NCI-H524 (cell line): Measurements from ENCODE around the gene INCA1.

Experiments used
- DNase-seq, 2 experiments: peaks; one replicate each; lab custom pipeline; 2025; lab: John Stamatoyannopoulos, UW

INCA1 gene

DNA sequence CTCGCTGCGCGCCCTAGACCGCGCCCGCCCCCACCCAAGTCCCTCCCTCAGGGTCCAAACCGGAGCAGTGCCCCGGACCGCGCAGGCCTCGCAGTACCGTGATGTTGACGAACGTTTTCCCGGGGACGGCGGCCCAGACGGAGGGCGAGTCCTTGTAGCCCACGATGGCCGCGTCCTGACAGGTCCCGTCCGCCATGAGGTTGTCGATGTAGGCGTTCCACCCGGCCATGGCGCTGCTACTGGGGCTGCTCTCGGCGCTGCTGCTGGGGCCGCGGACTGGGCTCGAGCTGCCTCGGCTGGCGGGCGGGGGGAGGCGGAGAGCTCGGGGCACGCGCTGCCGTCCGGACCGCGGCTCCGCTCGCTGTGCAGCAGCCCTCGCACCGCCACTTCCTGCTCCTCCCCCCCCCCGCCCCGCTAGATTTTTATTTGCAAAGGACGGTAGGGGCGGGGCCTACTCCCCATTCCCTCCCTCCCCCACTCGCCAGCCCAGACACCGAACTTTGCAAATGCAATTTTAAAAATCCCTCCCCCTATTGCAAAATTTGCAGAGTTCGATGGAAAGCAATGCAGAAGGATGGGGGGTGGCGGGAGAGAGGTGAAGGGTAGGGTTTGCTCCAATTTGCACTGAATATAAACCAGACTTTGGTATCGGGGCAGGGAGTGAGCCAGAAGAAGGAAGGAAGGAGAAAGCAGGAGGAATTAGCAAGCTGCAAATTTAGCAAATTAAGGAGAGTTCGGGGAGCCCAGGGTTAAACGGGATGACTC lies 49.0 kb downstream of the INCA1 start, which contains the start of gene PFN1:
PFN1 (minus strand) TSS at position 365 of the 765 bp plus-strand sequence; CDS start at position 229, 136 bp downstream.
- DNase-seq, result peak; percentile 69 to 79

DNA sequence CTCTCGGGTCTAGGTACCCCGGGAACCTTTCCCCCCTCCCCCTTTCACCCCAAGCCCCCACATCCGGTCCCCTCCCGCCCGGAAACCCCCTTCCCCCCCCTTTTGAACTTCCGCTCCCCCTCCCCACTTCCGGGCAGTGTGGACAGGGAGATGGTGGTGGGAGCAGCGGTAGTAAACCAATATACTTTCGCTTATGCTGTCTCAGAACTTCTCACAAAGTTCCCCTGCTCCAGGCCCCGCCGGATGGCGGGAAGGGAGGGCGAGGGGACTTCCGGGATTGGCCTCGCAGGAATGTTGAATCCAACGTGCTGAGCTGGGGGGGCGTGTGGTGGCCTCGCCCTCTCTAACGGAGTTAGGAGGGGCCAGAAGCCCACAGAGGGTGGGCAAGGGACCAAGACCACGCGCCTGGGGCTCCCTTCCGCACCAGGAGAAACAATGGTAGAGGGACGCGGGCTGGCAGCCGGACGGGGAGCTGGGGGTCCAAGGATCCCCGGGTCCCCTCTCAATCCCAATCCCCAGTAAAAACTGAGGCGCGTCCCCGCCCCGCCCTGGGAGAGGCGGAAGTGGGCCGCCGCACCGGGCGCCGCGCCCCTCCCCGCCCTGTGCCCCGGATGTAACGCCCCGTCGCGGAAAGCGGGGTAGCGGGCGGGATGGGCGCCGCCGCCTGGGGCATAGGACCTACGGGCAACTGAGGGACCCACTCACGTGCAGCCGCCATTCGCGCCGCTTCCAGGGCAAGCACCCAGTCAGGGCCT lies 49.7 kb downstream of the INCA1 start:
- peak in 1 of 2 experiments; percentile 42 for DNase-seq

DNA sequence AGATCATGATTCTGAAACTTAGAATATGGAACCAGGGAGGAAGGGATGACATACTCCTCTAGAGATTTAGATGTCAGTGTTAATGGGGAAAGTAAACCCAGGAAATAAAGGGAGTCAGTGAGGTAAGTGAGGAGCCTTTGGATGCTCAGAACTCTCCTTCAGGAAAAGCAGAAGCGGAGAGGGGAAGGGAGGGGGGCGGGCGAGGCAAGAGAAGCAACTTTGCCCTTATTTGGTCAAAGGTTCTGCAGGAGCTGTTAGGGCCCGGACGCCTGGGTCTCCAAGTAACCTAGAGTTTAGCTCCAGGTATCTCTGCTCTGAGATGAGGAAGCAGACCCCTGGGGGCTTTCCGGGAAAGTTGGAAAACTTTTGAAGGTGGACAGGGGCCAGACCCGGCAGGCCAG lies 50.3 kb downstream of the INCA1 start:
- no peak for DNase-seq

DNA sequence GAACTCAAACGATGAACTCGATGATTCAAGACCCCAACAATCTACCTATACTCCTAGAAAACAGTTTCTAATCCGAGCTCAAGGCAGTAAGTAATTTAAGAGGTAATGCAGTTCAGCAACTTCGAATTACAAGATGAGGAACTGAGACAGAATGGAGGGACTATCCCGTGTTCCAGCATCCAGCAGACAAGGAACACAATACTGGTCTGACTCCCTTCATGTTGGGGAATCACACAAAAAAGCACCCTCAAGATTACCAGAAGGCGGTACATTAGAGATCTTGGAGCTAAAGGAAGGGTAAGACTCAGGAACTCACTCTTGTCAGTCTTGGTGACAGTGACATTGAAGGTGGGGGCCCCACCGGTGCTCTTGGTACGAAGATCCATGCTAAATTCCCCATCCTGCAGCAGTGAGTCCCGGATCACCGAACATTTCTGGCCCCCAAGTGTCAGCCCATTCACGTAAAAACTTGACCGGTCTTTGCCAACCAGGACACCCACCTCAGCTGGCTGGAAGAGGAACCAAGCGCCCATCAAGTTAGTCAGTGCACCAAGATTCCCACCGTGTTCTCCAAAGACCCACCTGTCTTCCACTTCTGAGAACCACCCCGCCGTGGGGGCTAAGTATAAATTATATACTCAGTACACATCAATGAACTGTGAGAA lies 50.9 kb downstream of the INCA1 start:
- DNase-seq, result no peak

DNA sequence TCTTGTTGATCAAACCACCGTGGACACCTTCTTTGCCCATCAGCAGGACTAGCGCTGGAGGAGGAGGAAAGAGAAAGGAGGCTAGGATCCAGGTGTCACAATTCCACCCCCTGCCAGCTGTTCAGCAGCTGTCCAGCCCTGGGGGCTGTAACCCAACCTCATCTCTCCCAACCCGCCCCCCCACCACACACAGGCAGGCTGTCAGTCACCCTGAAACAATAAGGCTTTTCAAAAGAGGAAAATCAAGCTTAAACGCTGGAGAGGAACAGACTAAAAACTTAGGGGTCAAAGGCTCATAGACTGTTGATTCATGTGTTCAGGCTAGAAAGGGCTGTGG lies 51.4 kb downstream of the INCA1 start:
- no peak for DNase-seq

DNA sequence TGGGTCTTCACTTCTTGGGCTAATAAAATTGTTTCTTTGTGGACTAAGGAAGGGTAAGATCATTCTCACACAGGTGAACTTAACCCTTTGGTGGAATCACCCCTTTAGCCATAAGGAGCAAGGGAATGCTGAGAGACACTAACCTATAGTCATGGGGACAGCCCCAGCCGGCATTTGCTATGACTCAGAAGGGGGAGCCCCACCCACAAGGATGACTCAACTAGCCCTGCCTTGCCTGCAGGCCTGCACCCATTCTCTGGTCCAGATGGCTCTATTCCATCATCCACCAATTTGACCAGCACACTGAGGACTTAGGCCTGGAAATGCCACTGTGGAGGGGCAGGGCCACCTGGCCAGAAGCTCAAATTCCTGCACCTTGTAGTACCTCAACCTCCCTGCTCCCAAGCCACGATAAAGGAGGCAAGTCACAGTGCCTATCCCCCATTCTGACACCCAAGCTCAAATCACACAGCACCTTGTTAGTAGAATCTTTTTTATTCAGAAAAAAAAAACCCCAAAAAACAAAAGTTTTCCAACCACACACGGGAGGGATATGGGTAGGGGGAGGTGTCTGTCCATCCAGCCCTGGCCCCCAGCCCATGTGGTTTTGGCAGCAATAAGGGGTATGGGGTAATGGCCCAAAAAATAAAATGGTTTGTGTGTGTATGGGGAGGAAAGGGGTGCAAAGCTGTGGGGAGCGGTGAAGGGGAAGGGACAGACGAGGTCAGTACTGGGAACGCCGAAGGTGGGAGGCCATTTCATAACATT lies 52.0 kb downstream of the INCA1 start:
- DNase-seq, result no peak

DNA sequence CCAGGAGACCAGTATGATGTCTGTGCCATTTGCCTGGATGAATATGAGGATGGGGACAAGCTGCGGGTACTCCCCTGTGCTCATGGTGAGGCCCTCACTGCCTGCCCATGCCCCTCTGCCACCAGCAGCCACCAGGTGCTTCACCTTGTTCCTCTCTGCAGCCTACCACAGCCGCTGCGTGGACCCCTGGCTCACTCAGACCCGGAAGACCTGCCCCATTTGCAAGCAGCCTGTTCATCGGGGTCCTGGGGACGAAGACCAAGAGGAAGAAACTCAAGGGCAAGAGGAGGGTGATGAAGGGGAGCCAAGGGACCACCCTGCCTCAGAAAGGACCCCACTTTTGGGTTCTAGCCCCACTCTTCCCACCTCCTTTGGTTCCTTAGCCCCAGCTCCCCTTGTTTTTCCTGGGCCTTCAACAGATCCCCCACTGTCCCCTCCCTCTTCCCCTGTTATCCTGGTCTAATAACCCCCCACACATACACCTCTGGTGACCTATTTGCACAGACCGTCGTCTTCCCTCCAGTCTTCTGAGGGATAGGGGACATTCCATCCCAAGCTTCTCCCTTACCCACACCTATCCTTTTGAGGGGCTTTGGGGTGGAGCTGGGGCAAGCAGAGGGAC lies 52.7 kb downstream of the INCA1 start:
- no peak for DNase-seq

DNA sequence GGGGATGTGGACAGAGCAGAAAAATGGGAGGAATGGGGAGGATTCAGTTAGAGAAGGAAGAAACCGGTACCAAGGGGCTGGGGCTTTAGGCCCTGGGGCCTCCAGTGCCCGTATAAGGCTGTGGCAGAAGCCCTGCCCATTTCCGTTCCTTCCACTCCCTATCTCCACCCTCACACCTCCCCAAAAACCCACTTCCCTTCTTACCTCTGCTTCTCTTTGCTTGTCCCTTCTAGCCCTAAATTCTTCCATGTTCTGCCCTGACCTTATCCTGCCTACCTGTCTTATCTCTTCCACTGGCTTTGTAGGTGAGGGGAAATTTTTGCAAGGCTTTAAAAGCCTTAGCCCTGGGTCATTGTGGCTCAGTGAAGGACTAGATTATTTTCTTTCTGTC lies 53.2 kb downstream of the INCA1 start:
- DNase-seq, result no peak

DNA sequence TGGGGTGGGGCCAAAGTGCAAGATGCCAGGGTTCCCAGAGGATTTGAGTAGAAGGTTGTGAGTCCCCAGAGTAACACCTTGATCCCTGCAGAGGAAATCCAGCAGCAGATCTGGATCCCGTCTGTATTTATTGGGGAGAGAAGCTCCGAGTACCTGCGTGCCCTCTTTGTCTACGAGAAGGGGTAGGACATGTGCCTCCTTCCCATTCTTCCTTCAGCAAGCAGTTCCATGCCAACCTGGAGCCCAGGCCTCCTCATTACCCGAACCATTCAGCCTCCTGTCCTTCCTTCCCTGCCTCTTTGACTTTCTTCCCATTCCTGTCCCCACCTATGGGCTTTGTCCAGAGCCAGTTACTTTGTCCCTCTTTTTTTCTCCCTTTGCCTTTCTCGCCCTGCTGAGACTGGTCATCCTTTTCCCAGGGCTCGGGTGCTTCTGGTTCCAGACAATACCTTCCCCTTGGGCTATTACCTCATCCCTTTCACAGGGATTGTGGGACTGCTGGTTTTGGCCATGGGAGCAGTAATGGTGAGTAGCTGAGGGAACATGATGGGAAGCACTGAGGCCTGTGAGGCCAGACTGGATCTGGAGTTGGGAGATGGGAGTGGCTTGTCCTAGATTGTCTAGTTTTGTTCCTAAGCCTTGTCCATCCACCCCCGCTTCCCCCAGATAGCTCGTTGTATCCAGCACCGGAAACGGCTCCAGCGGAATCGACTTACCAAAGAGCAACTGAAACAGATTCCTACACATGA lies 54.4 kb downstream of the INCA1 start:
- no peak for DNase-seq

DNA sequence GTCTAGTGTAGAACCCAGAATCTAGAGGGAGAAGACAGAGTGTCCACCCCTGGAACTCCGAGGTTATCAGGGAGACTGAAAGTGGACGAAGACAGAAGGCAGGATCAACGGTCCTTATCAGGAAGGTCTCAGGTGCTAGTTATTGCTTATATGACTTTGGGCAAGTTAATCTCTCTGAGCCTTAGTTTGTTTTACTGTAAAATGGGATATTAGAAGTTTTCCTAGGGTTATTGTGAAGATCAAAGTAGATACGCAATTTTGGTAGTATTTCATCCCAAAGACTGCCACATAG lies 56.1 kb downstream of the INCA1 start:
- no peak for DNase-seq

DNA sequence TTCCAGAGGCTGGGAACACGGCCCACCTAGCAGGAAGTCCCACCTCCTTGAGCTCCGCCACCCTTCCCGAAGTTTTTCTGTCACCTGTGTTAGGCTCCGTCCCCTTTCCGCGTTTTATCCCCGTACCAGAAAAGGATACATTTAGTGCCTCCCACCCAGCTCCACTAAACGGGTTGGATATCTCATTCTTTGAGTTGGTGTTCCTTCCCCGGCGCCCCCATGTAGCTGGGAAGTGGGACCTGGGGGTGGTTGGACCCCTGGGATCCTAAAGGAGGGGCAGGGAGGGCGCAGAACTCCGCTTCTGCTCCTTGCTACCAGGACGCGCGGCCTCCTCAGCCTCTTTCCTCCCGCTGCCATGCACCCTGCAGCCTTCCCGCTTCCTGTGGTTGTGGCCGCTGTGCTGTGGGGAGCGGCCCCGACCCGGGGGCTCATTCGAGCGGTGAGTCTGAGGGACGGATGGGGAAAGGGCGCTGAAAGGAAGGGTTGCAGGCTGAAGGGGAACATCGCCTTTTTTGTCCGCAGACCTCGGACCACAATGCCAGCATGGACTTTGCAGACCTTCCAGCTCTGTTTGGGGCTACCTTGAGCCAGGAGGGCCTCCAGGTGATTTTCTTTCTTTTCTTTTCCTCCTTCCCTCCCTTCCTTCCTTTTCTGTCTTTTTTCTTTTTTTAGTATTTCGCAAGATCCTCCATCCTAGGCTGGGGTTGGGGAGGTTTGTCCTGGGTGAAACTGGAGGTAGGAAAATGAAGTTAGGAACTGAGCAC lies 56.6 kb downstream of the INCA1 start:
- DNase-seq, result no peak

DNA sequence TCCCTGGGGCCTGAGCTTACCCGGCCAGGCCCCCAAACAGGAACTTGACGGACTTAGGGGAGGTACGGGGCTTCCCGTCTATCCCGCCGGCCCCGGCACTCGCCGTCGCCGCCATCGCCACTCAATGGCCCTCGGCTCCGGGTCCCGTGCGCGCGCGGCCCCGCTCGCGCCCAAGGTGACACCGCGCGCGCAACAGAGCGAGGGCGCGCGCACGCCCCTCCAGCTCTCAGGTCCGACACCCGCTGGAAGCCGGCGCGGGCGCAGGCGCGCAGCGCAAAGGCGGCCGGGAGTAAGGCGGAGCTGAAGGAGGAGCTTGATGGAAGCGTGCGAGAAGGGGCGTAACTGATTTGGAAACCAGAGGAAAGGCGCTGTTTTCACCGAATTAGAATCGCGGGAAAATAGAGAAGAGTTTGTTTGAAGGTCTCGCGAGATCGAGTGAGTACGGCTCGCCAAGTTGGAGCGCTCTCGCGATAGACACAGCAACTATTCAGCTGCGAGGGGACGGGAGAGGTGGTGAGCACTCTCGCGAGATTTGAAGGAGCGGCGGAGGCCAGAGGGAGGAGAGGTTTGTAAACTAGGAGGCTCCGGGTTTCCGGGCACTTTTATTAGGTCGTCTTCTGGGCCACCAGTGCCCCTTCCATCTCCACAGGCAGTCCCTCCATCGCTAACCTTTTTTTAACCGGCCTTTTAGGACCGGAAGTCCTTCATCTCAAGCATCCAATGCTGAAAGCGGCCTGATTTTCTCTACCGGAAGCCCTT lies 57.3 kb downstream of the INCA1 start, which contains the start of the genes RNF167 and SLC25A11:
RNF167 (plus strand) TSS at position 473 of the 759 bp plus-strand sequence. CDS start 642 bp downstream, outside the sequence.
SLC25A11 (minus strand) TSS at position 251 of the 759 bp plus-strand sequence; CDS start at position 115, 136 bp downstream.
- DNase-seq, result peak; percentile 99

DNA sequence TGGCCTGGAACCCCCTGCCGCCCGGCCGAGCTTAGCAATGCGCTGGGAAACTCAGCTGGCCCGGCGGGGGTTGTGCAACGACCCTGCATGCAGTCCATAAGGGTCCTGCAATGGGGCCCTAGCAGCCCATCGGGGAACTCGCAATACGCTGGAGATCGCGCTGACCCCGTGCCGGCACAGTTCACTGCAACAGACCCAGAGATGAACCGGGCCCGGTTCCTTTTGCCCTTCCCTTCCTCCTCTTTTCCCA lies 57.9 kb downstream of the INCA1 start:
- peak in 1 of 2 experiments; percentile 52 for DNase-seq

DNA sequence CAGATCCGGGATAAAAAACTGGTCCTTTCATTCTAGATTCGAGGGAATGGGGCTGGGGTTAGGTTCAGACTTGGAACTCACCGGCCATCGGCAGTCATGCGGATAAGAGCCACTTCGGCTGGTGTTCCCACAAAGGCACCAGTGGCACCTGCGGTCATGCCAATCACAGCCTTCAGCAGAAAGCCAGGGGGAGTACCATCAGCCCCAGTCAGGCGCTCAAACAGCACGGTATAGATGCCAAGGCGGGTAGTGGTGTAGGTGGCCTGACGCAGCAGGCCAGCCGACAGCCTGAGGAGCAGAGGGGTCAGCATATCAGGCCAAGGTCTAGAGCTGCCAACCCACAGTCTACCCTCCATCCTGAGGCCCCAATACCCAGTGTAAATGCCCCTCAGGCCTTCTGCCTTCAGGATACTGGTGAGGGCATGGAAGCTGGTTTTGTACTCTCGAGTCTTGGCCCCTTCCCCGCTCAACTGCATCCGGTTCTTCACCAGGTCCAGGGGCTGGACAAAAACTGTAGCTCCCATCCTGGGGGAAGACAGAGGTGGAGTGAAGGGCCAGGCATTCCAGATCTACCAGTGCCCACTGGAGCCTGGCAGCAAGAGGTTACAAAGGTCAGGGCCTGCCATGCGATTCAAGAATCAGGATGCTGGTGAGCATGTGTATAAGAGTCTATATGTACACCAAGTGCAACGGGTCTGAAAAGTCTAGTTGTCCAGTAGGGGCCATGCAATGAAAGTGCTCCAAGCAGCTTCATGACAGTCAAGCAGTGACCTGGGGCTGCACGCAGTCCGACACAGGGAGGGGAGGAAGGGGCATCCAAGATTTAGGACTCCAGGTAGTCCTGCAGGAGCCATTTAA lies 58.4 kb downstream of the INCA1 start:
- peak in 1 of 2 experiments; percentile 48 for DNase-seq
